OCI-LY1 (cell line): ENCODE results near the gene SCAPER.

Experiments
- H2AFZ ChIP-seq: fragments of 200-600 bp; sonication (generic), shearing (Covaris generic); 2 replicates; pipeline ENCODE4 v1.6.0; 2014; ENCODE audit warnings: antibody characterized with exemption, mild to moderate bottlenecking, low read length
- H3F3A ChIP-seq: fragments of 200-600 bp; sonication (generic), shearing (Covaris generic); 2 replicates; pipeline ENCODE4 v1.6.0; 2014; ENCODE audit warnings: mild to moderate bottlenecking, antibody characterized with exemption, low read length, moderate library complexity; ENCODE audit not compliant: insufficient read depth
- H3K27ac ChIP-seq: fragments of 200-600 bp; sonication (generic); 2 replicates; pipeline ENCODE4 v1.5.1; 2014; ENCODE audit warnings: low read length, mixed run types, mild to moderate bottlenecking, low read depth; ENCODE audit not compliant: poor library complexity, severe bottlenecking
- H3K27me3 ChIP-seq: fragments of 200-600 bp; sonication (generic); 2 replicates; pipeline ENCODE4 v1.6.0; 2014; ENCODE audit warnings: antibody characterized with exemption, mild to moderate bottlenecking, low read length, moderate library complexity; ENCODE audit not compliant: insufficient read depth
- H3K36me3 ChIP-seq: fragments of 200-600 bp; sonication (generic); 2 replicates; pipeline ENCODE4 v1.6.1; 2014; ENCODE audit warnings: mild to moderate bottlenecking, antibody characterized with exemption, low read length, moderate library complexity, mixed read lengths; ENCODE audit not compliant: insufficient read depth
- H3K4me1 ChIP-seq: fragments of 200-600 bp; sonication (generic); 2 replicates; pipeline ENCODE4 v1.5.1; 2014; ENCODE audit warnings: mild to moderate bottlenecking, low read length, moderate library complexity; ENCODE audit not compliant: insufficient read depth, severe bottlenecking
- H3K4me2 ChIP-seq: fragments of 200-600 bp; sonication (generic), shearing (Covaris generic); 2 replicates; pipeline ENCODE4 v1.6.1; 2014; ENCODE audit warnings: low read length
- H3K4me3 ChIP-seq: fragments of 200-600 bp; sonication (generic); 2 replicates; pipeline ENCODE4 v1.5.1; 2014; ENCODE audit warnings: low read length, low read depth, mild to moderate bottlenecking, mixed read lengths; ENCODE audit not compliant: poor library complexity, severe bottlenecking
- H3K79me2 ChIP-seq: fragments of 200-600 bp; shearing (Covaris generic); 2 replicates; pipeline ENCODE4 v1.6.1; 2016; ENCODE audit warnings: mixed run types, low read length, mixed read lengths; ENCODE audit not compliant: insufficient read depth
- H3K9ac ChIP-seq: fragments of 200-600 bp; sonication (generic), shearing (Covaris generic); 2 replicates; pipeline ENCODE4 v1.6.1; 2014; ENCODE audit warnings: mild to moderate bottlenecking, low read length, mixed read lengths
- H3K9me2 ChIP-seq: fragments of 200-600 bp; sonication (generic), shearing (Covaris generic); 2 replicates; pipeline ENCODE4 v1.6.1; 2014; ENCODE audit warnings: low read depth, mild to moderate bottlenecking, low read length, mixed read lengths
- H3K9me3 ChIP-seq: fragments of 200-600 bp; shearing (Covaris generic); 2 replicates; pipeline ENCODE4 v1.6.1; 2014; ENCODE audit warnings: low read length, mixed read lengths
- H4K20me1 ChIP-seq: fragments of 200-600 bp; sonication (generic), shearing (Covaris generic); 2 replicates; pipeline ENCODE4 v1.6.0; 2016; ENCODE audit warnings: mild to moderate bottlenecking, low read length; ENCODE audit not compliant: insufficient read depth
- EZH2 ChIP-seq: fragments of 200-600 bp; sonication (generic), shearing (Covaris generic); IDR thresholded peaks from 2 replicates; pipeline ENCODE4 v1.8.0; 2017; ENCODE audit warnings: borderline replicate concordance, mixed run types, mild to moderate bottlenecking, antibody characterized with exemption, low read length, moderate library complexity, mixed read lengths
- TF ChIP-seq, protein P1 (sequence below): fragments of 200-600 bp; sonication (generic), shearing (Covaris generic); IDR thresholded peaks from 2 replicates; pipeline ENCODE4 v1.5.1; 2017; ENCODE audit warnings: mild to moderate bottlenecking, antibody characterized with exemption, low read length, moderate library complexity, mixed read lengths

The SCAPER gene

DNA sequence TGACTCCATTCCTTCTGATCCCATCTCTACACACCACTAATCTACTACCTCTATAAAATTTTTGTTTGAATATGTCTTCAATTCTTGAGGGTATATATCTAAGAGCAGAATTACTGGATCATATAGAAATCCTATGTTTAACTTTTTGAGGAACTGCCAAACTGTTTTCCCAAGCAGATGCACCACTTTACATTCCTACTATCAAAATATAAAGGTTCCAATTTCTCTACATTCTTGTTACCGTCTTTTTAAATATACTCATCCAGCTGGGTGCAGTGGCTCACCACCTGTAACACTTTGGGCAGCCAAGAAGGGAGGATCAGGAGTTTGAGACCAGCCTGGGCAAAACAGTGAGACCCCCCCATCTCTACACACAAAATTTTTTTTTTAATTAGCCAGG lies 268.0 kb downstream of the SCAPER start:
- Histone ChIP-seq H2AFZ (no peak overlapping the region), H3K79me2 (no peaks in the 10 kb centered on the region), H3K9ac (no peak overlapping the region), H3K27me3 (no peaks in the 10 kb centered on the region), H3K9me3 (peaks cover 6% of the 10 kb centered on the region), H3K27ac (no peak overlapping the region), H3K4me3 (no peak overlapping the region), H3F3A (no peaks in the 10 kb centered on the region), H3K4me2 (no peak overlapping the region), H3K9me2 (no peaks in the 10 kb centered on the region), H4K20me1 (no peaks in the 10 kb centered on the region), H3K36me3 (no peaks in the 10 kb centered on the region), H3K4me1 (no peaks in the 10 kb centered on the region)
- TF ChIP-seq EZH2, result no peak
- TF ChIP-seq, protein P1, sequence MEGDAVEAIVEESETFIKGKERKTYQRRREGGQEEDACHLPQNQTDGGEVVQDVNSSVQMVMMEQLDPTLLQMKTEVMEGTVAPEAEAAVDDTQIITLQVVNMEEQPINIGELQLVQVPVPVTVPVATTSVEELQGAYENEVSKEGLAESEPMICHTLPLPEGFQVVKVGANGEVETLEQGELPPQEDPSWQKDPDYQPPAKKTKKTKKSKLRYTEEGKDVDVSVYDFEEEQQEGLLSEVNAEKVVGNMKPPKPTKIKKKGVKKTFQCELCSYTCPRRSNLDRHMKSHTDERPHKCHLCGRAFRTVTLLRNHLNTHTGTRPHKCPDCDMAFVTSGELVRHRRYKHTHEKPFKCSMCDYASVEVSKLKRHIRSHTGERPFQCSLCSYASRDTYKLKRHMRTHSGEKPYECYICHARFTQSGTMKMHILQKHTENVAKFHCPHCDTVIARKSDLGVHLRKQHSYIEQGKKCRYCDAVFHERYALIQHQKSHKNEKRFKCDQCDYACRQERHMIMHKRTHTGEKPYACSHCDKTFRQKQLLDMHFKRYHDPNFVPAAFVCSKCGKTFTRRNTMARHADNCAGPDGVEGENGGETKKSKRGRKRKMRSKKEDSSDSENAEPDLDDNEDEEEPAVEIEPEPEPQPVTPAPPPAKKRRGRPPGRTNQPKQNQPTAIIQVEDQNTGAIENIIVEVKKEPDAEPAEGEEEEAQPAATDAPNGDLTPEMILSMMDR, result no peak

GRCh38 chr15:76636059-76636458 lies 269.1 kb downstream of the SCAPER start:
- no peak overlapping the region for H3K27ac ChIP-seq
- no peaks in the 10 kb centered on the region for H4K20me1 ChIP-seq
- no peaks in the 10 kb centered on the region for H3K4me1 ChIP-seq
- no peak overlapping the region for H3K9ac ChIP-seq
- no peaks in the 10 kb centered on the region for H3K79me2 ChIP-seq
- no peak overlapping the region for H3K4me2 ChIP-seq
- no peaks in the 10 kb centered on the region for H3F3A ChIP-seq
- H3K27me3 ChIP-seq, result no peaks in the 10 kb centered on the region
- H2AFZ ChIP-seq, result no peak overlapping the region
- no peak overlapping the region for H3K4me3 ChIP-seq
- no peaks in the 10 kb centered on the region for H3K9me2 ChIP-seq
- no peaks in the 10 kb centered on the region for H3K36me3 ChIP-seq
- TF ChIP-seq, protein P1, result no peak
- TF ChIP-seq EZH2, result no peak
- H3K9me3 ChIP-seq, result peaks cover 6% of the 10 kb centered on the region

GRCh38 chr15:76626611-76627010 lies 278.5 kb downstream of the SCAPER start:
- no peaks in the 10 kb centered on the region for H3K79me2 ChIP-seq
- TF ChIP-seq EZH2, result no peak
- TF ChIP-seq, protein P1, result no peak
- H3K4me2 ChIP-seq, result no peak overlapping the region
- H3K9me3 ChIP-seq, result no peaks in the 10 kb centered on the region
- no peaks in the 10 kb centered on the region for H3K27me3 ChIP-seq
- H3K27ac ChIP-seq, result no peak overlapping the region
- no peak overlapping the region for H3K4me3 ChIP-seq
- H3K9ac ChIP-seq, result no peak overlapping the region
- H3K36me3 ChIP-seq, result no peaks in the 10 kb centered on the region
- no peaks in the 10 kb centered on the region for H3K4me1 ChIP-seq
- no peaks in the 10 kb centered on the region for H3F3A ChIP-seq
- H3K9me2 ChIP-seq, result no peaks in the 10 kb centered on the region
- H4K20me1 ChIP-seq, result no peaks in the 10 kb centered on the region
- no peak overlapping the region for H2AFZ ChIP-seq
